Neuron (in vitro differentiated cells): ENCODE data around the gene ZCCHC8.
"Not testable (repeated sequence)": the region's sequence is repeated elsewhere in the genome, so short reads cannot be mapped to it uniquely, and the experiment has no call there.

ENCODE experiments used
- H2AFZ ChIP-seq: one replicate; pipeline ENCODE4 v1.6.1; 2013; ENCODE audit warnings: low read depth, mild to moderate bottlenecking, inconsistent platforms, low read length, moderate library complexity
- H3K27me3 ChIP-seq: one replicate; pipeline ENCODE4 v1.6.1; 2013; ENCODE audit warnings: low read length; ENCODE audit not compliant: insufficient read depth
- H3K36me3 ChIP-seq: one replicate; pipeline ENCODE4 v1.6.1; 2013; ENCODE audit warnings: low read length; ENCODE audit not compliant: insufficient read depth
- H3K4me1 ChIP-seq: one replicate; pipeline ENCODE4 v1.6.1; 2013; ENCODE audit warnings: low read length; ENCODE audit not compliant: insufficient read depth
- H3K4me3 ChIP-seq: 2 replicates; pipeline ENCODE4 v1.5.1; 2013; ENCODE audit warnings: mild to moderate bottlenecking, low read length, moderate library complexity
- H3K9me3 ChIP-seq: one replicate; pipeline ENCODE4 v1.6.1; 2013; ENCODE audit warnings: low read length

ZCCHC8 gene

GRCh38 chr12:122457627-122458026 lies 43.1 kb downstream of the ZCCHC8 start:
- Histone ChIP-seq H3K9me3 (no peaks in the 10 kb centered on the region), H2AFZ (no peak overlapping the region), H3K4me3 (no peak overlapping the region), H3K4me1 (no peaks in the 10 kb centered on the region), H3K27me3 (no peaks in the 10 kb centered on the region), H3K36me3 (no peaks in the 10 kb centered on the region)

GRCh38 chr12:122454739-122455138 lies 46.0 kb downstream of the ZCCHC8 start:
- H3K4me1 ChIP-seq = no peaks in the 10 kb centered on the region
- no peaks in the 10 kb centered on the region for H3K36me3 ChIP-seq
- H3K27me3 ChIP-seq = no peaks in the 10 kb centered on the region
- H3K4me3 ChIP-seq = no peak overlapping the region
- no peaks in the 10 kb centered on the region for H3K9me3 ChIP-seq
- H2AFZ ChIP-seq = no peak overlapping the region

- Histone ChIP-seq H3K27me3 (no peaks in the 10 kb centered on the region), H2AFZ (no peak overlapping the region), H3K4me1 (no peaks in the 10 kb centered on the region), H3K36me3 (no peaks in the 10 kb centered on the region), H3K4me3 (no peak overlapping the region), H3K9me3 (no peaks in the 10 kb centered on the region)
Measured at GRCh38 chr12:122454250-122454721, 46.4 kb downstream of the ZCCHC8 start.

GRCh38 chr12:122452701-122453285 lies 47.9 kb downstream of the ZCCHC8 start:
- Histone ChIP-seq H3K4me1 (no peaks in the 10 kb centered on the region), H3K27me3 (no peaks in the 10 kb centered on the region), H3K36me3 (no peaks in the 10 kb centered on the region), H3K9me3 (no peaks in the 10 kb centered on the region), H3K4me3 (no peak overlapping the region), H2AFZ (peak overlapping the region; percentile 17)

GRCh38 chr12:122449317-122449716 lies 51.4 kb downstream of the ZCCHC8 start:
- H3K4me1 ChIP-seq = no peaks in the 10 kb centered on the region
- H2AFZ ChIP-seq = no peak overlapping the region
- no peaks in the 10 kb centered on the region for H3K9me3 ChIP-seq
- no peaks in the 10 kb centered on the region for H3K27me3 ChIP-seq
- no peak overlapping the region for H3K4me3 ChIP-seq
- no peaks in the 10 kb centered on the region for H3K36me3 ChIP-seq

GRCh38 chr12:122447825-122448224 lies 52.9 kb downstream of the ZCCHC8 start:
- H3K4me3 ChIP-seq, H3K4me1 ChIP-seq, H2AFZ ChIP-seq, H3K9me3 ChIP-seq, H3K27me3 ChIP-seq, H3K36me3 ChIP-seq: not testable (repeated sequence)

- not testable (repeated sequence) for H3K27me3 ChIP-seq
Measured at GRCh38 chr12:122446390-122446789, 54.3 kb downstream of the ZCCHC8 start.

GRCh38 chr12:122444071-122444470 lies 56.7 kb downstream of the ZCCHC8 start:
- H3K4me1 ChIP-seq, H3K4me3 ChIP-seq, H3K36me3 ChIP-seq, H3K9me3 ChIP-seq, H2AFZ ChIP-seq, H3K27me3 ChIP-seq: not testable (repeated sequence)

More at GRCh38 chr12:122446390-122446789, 54.3 kb downstream of the ZCCHC8 start:
- not testable (repeated sequence) for H3K36me3 ChIP-seq, H3K4me3 ChIP-seq, H3K9me3 ChIP-seq, H2AFZ ChIP-seq, H3K4me1 ChIP-seq

- not testable (repeated sequence) for H2AFZ ChIP-seq, H3K4me1 ChIP-seq, H3K4me3 ChIP-seq, H3K36me3 ChIP-seq, H3K9me3 ChIP-seq, H3K27me3 ChIP-seq
Measured at GRCh38 chr12:122438822-122439221, 61.9 kb downstream of the ZCCHC8 start.

GRCh38 chr12:122437656-122438121 lies 63.0 kb downstream of the ZCCHC8 start:
- Histone ChIP-seq H3K36me3 (no peaks in the 10 kb centered on the region), H2AFZ (no peak overlapping the region), H3K9me3 (no peaks in the 10 kb centered on the region), H3K27me3 (no peaks in the 10 kb centered on the region), H3K4me3 (no peak overlapping the region), H3K4me1 (no peaks in the 10 kb centered on the region)

GRCh38 chr12:122435186-122435585 lies 65.5 kb downstream of the ZCCHC8 start:
- no peaks in the 10 kb centered on the region for H3K36me3 ChIP-seq
- H3K4me1 ChIP-seq = no peaks in the 10 kb centered on the region
- no peaks in the 10 kb centered on the region for H3K9me3 ChIP-seq
- H2AFZ ChIP-seq = no peak overlapping the region
- no peaks in the 10 kb centered on the region for H3K27me3 ChIP-seq
- H3K4me3 ChIP-seq = no peak overlapping the region

GRCh38 chr12:122429043-122429442 lies 71.7 kb downstream of the ZCCHC8 start:
- not testable (repeated sequence) for H2AFZ ChIP-seq, H3K4me1 ChIP-seq, H3K27me3 ChIP-seq, H3K9me3 ChIP-seq, H3K36me3 ChIP-seq, H3K4me3 ChIP-seq

GRCh38 chr12:122427403-122427802 lies 73.3 kb downstream of the ZCCHC8 start:
- peaks cover 10% of the 10 kb centered on the region for H3K4me1 ChIP-seq
- no peaks in the 10 kb centered on the region for H3K9me3 ChIP-seq
- H2AFZ ChIP-seq = no peak overlapping the region
- H3K4me3 ChIP-seq = no peak overlapping the region
- no peaks in the 10 kb centered on the region for H3K27me3 ChIP-seq
- H3K36me3 ChIP-seq = no peaks in the 10 kb centered on the region
